GM20000 (cell line): ENCODE data around the gene KIF21B.
"Not testable (repeated sequence)": the region's sequence is repeated elsewhere in the genome, so short reads cannot be mapped to it uniquely, and the experiment has no call there.

ENCODE experiments used
- DNase-seq: peaks from one replicate; pipeline ENCODE4 v3.0.0; 2012; ENCODE audit warnings: low spot score
- TF ChIP-seq, protein P1 (sequence below): IDR thresholded peaks from 2 replicates; pipeline ENCODE4 v1.5.1; 2012; ENCODE audit warnings: mild to moderate bottlenecking, control low read depth; ENCODE audit errors: extremely low read depth, missing control alignments

The KIF21B gene

DNA sequence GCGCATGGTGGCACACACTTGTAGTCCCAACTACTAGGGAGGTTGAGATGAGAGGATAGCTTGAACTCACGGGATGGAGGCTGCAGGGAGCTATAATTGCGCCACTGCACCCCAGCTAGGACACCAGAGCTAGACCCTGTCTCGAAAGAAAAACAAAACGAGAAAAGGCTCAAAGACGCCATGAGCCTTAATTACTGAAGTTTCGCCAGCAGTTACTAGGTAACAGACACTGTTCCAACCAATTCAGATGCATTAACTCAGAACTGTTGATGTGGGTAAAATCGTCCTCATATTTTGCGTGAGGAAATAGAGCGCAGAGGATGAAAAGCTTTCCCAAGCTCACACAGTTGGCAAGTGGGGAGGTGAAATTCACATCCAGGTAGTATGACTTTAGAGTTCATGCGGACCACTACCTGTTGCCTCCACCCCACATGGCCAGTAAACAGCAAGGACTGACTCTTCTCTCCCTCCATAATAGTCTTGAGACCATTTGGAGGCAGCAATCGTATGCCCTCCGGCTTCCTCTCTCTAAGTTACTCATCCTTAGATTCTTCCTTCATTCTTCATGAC is 88.8 kb downstream of the KIF21B start:
- no peak for DNase-seq
- TF ChIP-seq, protein P1, sequence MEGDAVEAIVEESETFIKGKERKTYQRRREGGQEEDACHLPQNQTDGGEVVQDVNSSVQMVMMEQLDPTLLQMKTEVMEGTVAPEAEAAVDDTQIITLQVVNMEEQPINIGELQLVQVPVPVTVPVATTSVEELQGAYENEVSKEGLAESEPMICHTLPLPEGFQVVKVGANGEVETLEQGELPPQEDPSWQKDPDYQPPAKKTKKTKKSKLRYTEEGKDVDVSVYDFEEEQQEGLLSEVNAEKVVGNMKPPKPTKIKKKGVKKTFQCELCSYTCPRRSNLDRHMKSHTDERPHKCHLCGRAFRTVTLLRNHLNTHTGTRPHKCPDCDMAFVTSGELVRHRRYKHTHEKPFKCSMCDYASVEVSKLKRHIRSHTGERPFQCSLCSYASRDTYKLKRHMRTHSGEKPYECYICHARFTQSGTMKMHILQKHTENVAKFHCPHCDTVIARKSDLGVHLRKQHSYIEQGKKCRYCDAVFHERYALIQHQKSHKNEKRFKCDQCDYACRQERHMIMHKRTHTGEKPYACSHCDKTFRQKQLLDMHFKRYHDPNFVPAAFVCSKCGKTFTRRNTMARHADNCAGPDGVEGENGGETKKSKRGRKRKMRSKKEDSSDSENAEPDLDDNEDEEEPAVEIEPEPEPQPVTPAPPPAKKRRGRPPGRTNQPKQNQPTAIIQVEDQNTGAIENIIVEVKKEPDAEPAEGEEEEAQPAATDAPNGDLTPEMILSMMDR = no peak

DNA sequence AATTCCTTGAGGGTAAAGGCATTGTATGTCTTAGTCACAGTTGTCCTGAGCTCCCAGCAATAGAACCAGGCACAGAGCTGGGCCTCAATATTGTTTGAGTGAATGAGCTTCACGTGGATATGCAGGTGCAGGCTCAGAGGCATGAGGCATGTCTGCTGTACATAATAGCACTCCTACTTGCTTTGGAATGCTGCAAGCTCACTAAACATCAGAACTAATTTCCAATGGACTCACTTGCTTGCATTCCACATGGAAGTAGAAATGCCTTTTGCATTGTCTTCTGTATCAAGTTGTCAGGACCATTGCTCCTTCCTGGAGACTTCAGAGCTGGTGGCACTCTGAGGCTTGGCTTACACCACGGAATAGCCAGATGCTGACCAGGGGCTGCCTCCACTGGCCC is 91.7 kb downstream of the KIF21B start:
- no peak for DNase-seq
- TF ChIP-seq, protein P1 = no peak

DNA sequence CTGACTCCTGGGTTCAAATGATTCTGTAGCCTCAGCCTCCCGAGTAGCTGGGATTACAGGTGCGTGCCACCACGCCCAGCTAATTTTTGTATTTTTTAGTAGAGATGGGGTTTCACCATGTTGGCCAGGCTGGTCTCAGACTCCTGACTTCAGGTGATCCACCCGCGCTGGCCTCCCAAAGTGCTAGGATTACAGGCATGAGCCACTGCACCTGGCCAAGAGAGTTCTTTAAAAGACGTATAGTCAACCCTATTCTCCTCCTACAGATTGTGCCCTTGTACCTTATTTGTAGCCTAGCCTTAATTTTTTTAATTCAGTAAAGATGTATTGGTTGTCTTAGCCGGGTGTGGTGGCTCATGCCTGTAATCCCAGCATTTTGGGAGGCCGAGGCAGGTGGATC is 93.2 kb downstream of the KIF21B start:
- DNase-seq = not testable (repeated sequence)

DNA sequence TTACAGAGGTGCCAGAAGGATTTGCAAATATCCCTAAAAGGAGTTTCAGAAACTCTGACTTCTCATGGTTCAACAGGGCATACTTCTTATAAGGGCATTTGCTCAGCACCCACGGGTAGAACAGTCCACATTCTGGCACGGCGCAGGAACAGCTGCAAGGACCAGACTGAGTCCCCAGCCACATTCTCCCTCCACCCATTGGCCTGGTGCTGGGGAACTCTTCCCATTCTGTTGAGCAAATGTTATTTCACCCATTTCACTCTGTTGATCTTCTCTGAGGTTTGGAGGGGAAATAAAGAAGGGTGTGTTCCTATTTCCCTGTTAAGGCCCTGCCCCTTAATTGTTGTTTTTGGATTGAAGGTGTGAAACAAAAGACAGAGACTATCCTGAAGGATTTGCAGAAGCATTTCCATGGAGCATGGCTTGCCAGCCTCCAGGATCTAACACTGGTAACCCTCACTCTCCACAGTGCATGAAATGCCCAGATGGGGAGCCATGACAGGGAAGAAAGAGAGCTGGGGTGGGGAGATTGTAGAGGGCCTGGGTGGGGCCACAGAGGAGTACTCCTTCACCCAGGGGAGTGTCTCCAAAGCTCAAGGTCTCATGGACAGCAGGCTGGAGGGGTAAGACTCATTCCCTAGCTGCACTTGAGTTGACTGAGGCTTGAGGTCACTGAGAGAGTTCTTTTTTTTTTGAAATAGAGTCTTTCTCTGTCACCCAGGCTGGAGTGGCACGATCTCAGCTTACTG is 93.8 kb downstream of the KIF21B start:
- TF ChIP-seq, protein P1 = no peak
- DNase-seq = no peak

DNA sequence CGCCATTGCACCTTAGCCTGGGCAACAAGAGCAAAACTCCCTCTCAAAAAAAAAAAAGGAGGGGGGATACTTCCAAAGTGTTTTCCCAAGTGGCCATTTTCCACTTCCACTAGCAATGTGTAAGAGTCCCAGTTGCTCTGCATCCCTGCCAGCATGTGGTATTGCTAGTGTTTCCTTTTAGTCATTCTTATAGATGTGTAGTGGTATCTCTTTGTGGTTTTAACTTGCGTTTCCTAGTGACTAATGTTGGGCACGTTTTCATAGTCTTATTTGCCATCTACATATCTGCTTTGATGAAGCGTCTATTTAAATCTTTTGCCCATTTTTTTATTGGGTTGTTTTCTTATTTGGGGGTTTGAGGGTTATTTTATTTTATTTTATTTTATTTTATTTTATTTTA is 97.7 kb downstream of the KIF21B start:
- DNase-seq = no peak
- TF ChIP-seq, protein P1 = no peak

DNA sequence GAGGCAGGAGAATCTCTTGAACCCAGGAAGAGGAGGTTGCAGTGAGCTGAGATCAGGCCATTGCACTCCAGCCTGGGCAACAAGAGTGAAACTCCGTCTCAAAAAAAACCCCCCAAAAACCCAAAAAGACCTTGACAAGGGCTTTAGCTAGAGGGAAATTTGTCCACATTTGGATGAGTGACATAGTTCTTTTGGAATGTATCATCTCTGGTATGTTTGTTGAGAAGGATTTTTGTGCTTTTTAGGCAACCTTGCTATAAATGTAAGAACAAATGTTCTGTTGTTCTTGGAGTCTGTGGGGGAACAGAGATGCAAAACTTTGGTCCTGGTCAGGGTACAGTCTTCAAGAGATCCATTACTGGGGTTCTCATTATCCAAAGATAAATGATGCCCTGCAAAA is 99.9 kb downstream of the KIF21B start:
- TF ChIP-seq, protein P1 = no peak

DNA sequence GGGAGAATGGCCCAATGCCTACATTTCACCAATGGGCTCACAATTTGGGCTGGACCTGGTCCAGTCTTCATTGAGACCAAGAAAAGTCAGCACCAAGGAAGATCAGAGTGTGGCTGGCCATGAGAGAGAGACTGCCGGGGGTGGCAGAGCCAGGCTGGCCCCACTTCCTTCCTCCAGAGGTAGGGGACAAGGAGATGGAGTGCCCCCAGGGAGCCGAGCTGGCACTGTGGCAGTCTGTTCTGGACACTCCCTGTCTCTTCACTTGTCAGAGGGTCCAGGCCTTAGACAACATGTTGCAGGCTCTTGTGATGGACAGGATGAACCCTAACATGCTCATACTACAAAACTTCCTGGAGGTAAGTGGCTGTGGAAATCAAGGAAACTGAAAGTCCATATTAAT is 101.1 kb downstream of the KIF21B start:
- TF ChIP-seq, protein P1 = no peak
- no peak for DNase-seq

More for the DNA sequence above, 99.9 kb downstream of the KIF21B start:
- no peak for DNase-seq
